HEK293T (cell line): Measurements from ENCODE around the gene CLIP1.

ENCODE experiments used
- CTCF ChIA-PET: fragments of 350-600 bp; formaldehyde crosslinking; extraction: SDS; loops from one replicate; lab custom pipeline; 2021; ENCODE audit warnings: antibody characterized with exemption, inconsistent platforms; lab: Yijun Ruan, JAX
- POLR2A ChIA-PET: fragments of 350-600 bp; formaldehyde crosslinking; extraction: SDS; loops from one replicate; lab custom pipeline; 2020; ENCODE audit warnings: antibody characterized with exemption, inconsistent platforms; lab: Yijun Ruan, JAX
- DNase-seq: peaks from one replicate; pipeline ENCODE4 v3.0.0; 2012; ENCODE audit warnings: mixed read lengths; ENCODE audit errors: extremely low spot score
- ARNT ChIP-seq: fragments of 450-650 bp; IDR thresholded peaks from 2 replicates; pipeline ENCODE4 v1.6.1; 2017; ENCODE audit warnings: mild to moderate bottlenecking
- BHLHE40 ChIP-seq: fragments of 450-650 bp; IDR thresholded peaks from 2 replicates; pipeline ENCODE4 v1.6.1; 2016; ENCODE audit warnings: mild to moderate bottlenecking, moderate library complexity, borderline replicate concordance
- CTBP1 ChIP-seq: fragments of 450-650 bp; IDR thresholded peaks from 2 replicates; pipeline ENCODE4 v1.6.1; 2016; ENCODE audit warnings: borderline replicate concordance
- ELF4 ChIP-seq: fragments of 450-650 bp; IDR thresholded peaks from 2 replicates; pipeline ENCODE4 v1.6.1; 2017; ENCODE audit warnings: antibody characterized with exemption
- FOXA1 ChIP-seq: fragments of 450-650 bp; IDR thresholded peaks from 2 replicates; pipeline ENCODE4 v1.6.1; 2016; ENCODE audit warnings: mild to moderate bottlenecking
- FOXK2 ChIP-seq: fragments of 450-650 bp; IDR thresholded peaks from 2 replicates; pipeline ENCODE4 v1.6.1; 2016; ENCODE audit warnings: mild to moderate bottlenecking
- FOXM1 ChIP-seq: fragments of 450-650 bp; IDR thresholded peaks from 2 replicates; pipeline ENCODE4 v1.6.1; 2017; ENCODE audit warnings: mild to moderate bottlenecking, borderline replicate concordance
- HDGF ChIP-seq: fragments of 450-650 bp; IDR thresholded peaks from 2 replicates; pipeline ENCODE4 v1.6.1; 2017; ENCODE audit warnings: antibody characterized with exemption, borderline replicate concordance
- L3MBTL2 ChIP-seq: fragments of 450-650 bp; conservative IDR thresholded peaks from 2 replicates; pipeline ENCODE4 v1.6.1; 2016; ENCODE audit warnings: mild to moderate bottlenecking
- LEF1 ChIP-seq: fragments of 450-650 bp; IDR thresholded peaks from 2 replicates; pipeline ENCODE4 v1.6.1; 2017; ENCODE audit warnings: mild to moderate bottlenecking, borderline replicate concordance
- NFRKB ChIP-seq: fragments of 450-650 bp; IDR thresholded peaks from 2 replicates; pipeline ENCODE4 v1.6.1; 2016; ENCODE audit warnings: mild to moderate bottlenecking, moderate library complexity
- SP1 ChIP-seq: fragments of 450-650 bp; IDR thresholded peaks from 2 replicates; pipeline ENCODE4 v1.6.1; 2017
- SUZ12 ChIP-seq: fragments of 450-650 bp; IDR thresholded peaks from 2 replicates; pipeline ENCODE4 v1.6.1; 2016; ENCODE audit warnings: mild to moderate bottlenecking
- TARDBP ChIP-seq: fragments of 450-650 bp; IDR thresholded peaks from 2 replicates; pipeline ENCODE4 v1.6.1; 2016
- ZNF384 ChIP-seq: fragments of 450-650 bp; IDR thresholded peaks from 2 replicates; pipeline ENCODE4 v1.6.1; 2016
- TF ChIP-seq, protein P1 (sequence below): fragments of 450-650 bp; IDR thresholded peaks from 2 replicates; pipeline ENCODE4 v1.6.1; 2016

Gene CLIP1

DNA sequence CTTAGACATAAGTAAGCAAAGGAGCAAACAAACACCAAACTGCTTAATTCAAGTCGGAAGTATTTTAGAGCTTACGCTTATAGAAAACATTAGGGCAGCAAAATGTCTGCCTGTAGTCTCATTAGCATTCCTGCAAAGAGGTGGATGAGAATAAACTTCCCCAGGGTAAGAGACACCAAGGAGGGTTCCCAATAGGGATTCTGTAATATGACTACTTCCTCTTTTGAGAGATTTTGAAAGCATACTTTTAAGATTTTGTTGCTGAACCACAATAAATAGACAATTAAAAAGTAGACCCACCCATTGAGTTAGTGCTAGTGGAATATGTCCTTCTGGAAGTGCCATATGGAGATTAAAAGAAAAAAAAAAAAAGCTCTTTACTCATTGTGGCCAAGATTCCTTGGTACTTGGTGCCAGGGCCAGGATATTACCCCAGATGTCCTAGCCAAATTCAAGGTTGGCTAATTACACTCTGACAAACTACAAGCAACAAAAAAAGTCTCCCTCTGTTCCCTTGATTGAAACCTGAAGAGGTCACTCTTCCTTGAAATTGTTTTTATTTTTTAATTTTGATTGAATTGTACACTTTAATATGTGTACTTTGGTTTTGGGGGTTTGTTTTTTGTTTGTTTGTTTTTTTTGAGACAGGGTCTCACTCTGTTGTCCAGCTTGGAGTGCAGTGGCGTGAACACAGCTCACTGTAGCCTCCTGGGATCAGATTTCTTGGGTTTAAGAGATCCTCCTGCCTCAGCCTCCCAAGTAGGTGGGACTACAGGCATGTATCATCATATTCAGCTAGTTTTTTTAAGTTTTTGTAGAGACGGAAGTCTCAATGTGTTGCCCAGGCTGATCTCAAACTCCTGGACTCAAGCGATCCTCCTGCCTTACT, 8.7 kb downstream of the CLIP1 start:
- CTCF ChIA-PET, result interaction anchor here (0.8 kb wide), 1 partner anchor 61 kb away, joined by 3 read pairs; no protein-coding TSS in a partner anchor
- no peak for DNase-seq

DNA sequence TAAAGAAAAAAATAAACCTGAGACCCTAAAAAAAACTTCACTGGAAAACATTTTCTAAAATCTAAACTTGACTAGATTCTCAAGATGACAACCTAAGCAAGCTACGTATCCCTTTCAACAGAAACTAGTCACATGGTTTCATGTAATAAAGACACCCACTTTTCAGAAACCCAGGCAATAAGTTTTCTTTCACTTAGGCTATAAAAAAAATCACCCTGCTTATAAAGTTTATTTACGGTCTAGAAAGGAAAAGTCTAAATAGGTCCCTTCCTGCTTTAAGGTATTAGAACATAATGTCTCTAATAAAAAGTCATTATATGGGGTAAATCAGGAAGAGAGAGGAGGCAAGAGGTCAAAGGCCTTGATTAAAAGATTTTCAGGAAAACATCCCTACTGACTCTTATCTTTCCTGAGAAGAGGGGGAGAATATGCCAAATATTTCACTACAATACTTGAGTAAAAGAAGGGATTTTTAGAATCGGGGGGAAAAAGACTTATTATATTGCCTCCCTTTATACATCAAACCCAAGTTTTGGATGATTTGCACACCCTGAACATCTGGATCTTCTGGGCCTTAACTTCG, 9.5 kb downstream of the CLIP1 start:
- POLR2A ChIA-PET, result interaction anchor here (1.8 to 4.1 kb wide), 3 partner anchors 9 to 88 kb away, joined by 4 to 16 read pairs (median 6); partner anchors contain the start of gene ZCCHC8
- no peak for DNase-seq
- TF ChIP-seq, protein P1, sequence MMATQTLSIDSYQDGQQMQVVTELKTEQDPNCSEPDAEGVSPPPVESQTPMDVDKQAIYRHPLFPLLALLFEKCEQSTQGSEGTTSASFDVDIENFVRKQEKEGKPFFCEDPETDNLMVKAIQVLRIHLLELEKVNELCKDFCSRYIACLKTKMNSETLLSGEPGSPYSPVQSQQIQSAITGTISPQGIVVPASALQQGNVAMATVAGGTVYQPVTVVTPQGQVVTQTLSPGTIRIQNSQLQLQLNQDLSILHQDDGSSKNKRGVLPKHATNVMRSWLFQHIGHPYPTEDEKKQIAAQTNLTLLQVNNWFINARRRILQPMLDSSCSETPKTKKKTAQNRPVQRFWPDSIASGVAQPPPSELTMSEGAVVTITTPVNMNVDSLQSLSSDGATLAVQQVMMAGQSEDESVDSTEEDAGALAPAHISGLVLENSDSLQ, result 0 out of 2 replicates have a peak, but pooled peaks have one; percentile 6
- no peak for TF ChIP-seq ZNF384
- TF ChIP-seq L3MBTL2, result no peak
- no peak for TF ChIP-seq FOXA1
- CTCF ChIA-PET, result no interaction called here

More for the DNA sequence above, 8.7 kb downstream of the CLIP1 start:
- POLR2A ChIA-PET, result interaction anchor here (1.8 to 4.1 kb wide), 3 partner anchors 8 to 87 kb away, joined by 4 to 16 read pairs (median 6); partner anchors contain the start of gene ZCCHC8
- TF ChIP-seq ZNF384 (no peak), CTBP1 (no peak), BHLHE40 (no peak), ELF4 (no peak), FOXA1 (no peak), ARNT (no peak), HDGF (no peak), SUZ12 (no peak), TARDBP (no peak), FOXK2 (no peak), NFRKB (no peak), LEF1 (no peak), SP1 (no peak), L3MBTL2 (no peak), FOXM1 (no peak)
- TF ChIP-seq, protein P1, result no peak

DNA sequence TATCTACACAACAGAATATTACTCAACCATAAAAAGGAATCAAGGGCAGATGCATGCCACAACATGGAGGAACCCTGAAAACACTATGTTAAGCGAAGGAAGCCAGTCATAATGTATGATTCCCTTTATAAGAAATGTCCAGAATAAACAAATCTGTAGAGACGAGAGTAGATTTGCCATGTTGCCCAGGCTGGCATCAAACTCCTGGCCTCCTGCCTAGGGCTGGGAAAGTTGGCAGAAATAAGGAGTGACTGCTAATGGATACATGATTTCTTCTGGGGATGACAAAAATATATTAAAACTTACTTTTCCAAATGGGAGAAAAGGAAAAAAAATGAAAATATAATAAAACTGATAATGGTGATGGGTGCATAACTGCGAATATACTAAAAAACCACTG, 10.9 kb downstream of the CLIP1 start:
- ChIA-PET CTCF (interaction anchor here (1.2 kb wide), 1 partner anchor 12 kb away, joined by 3 read pairs; no protein-coding TSS in a partner anchor), POLR2A (interaction anchor here (4.1 kb wide), 1 partner anchor 11 kb away, joined by 16 read pairs; no protein-coding TSS in a partner anchor)
- no peak for DNase-seq
- TF ChIP-seq TARDBP (no peak), SP1 (no peak), ELF4 (no peak), CTBP1 (no peak), ARNT (no peak), BHLHE40 (no peak), FOXA1 (no peak)

DNA sequence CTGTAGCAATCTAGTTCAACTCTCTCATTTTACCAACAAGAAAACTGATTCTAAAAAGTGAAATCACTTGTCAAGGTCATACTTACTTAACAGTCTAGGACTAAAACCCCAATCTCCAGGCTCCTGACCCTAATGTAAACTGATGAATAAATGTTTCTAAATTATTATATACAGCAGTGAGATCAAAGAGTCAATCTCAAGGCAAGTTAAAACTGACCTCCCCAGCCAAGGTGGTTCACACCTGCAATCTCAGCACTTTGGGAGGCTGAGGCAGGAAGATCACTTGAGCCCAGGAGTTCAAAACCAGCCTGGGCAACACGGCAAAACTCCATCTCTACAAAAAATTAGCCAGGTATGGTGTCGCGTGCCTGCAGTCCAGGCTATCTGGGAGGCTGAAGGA, 15.3 kb downstream of the CLIP1 start:
- POLR2A ChIA-PET, result interaction anchor here (0.6 to 1.5 kb wide), 6 partner anchors 9 to 933 kb away, joined by 3 to 9 read pairs (median 6); partner anchors contain the start of genes CLIP1, KNTC1, RSRC2 and ZCCHC8
- TF ChIP-seq FOXA1 (no peak), FOXK2 (no peak)
- no peak for DNase-seq
- CTCF ChIA-PET, result interaction anchor here (0.6 to 1.2 kb wide), 2 partner anchors 18 to 64 kb away, joined by 3 to 4 read pairs; no protein-coding TSS in a partner anchor

DNA sequence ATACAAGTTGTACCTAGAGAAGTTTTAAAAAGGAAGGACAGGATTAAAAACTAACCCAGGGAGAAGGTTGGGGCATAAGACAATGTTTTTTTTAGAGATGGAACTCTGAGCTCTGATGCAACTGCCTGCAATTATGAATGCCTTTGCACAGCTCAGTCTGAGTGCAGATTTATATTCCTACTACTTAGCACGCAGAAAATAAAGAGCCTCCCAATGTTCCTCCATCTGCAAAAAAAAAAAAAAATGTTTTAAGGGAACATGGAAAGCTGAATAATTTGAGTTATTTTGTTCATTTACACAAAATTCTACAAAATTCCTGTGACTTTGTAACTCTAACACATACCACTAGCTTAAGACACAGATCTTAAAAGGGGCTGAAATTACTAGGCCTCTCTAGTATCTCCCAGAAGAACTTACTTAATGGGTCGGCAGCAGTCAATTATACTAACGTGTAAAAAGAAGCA, 15.7 kb downstream of the CLIP1 start:
- no peak for DNase-seq

DNA sequence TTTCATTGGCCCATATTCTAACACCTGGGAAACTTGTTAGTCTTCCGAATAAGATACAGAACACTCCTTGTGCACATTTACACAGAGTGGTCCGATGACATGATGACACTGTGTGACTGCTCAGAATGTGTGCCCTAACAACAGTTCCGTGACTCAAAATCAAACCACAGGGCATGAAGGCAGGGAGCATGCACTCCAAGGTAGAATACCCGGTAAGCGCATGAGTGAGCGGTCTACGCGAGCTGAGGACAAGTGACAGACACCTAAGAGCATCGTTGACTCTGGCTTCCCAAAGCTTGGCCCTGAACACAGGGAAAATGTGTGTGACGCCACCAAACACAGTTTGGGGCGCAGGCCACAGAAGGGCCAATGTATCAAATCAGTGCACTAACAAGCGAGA, 18.6 kb downstream of the CLIP1 start:
- POLR2A ChIA-PET, result no interaction called here
- no peak for DNase-seq
- TF ChIP-seq ELF4 (no peak), TARDBP (no peak), LEF1 (no peak), BHLHE40 (no peak), CTBP1 (no peak), NFRKB (no peak), FOXA1 (no peak), SP1 (no peak), FOXM1 (no peak), HDGF (no peak), FOXK2 (no peak), SUZ12 (no peak)
- TF ChIP-seq, protein P1, result no peak
- CTCF ChIA-PET, result interaction anchor here (2.1 kb wide), 1 partner anchor 68 kb away, joined by 6 read pairs; no protein-coding TSS in a partner anchor

More for the DNA sequence above, 15.7 kb downstream of the CLIP1 start:
- TF ChIP-seq ZNF384, result peak; percentile 31; the same call in 1 of the 2 replicates
- no peak for TF ChIP-seq L3MBTL2
- ChIA-PET CTCF (interaction anchor here (0.8 to 1.2 kb wide), 2 partner anchors 15 to 65 kb away, joined by 3 to 4 read pairs; partner anchors contain the start of gene CLIP1), POLR2A (interaction anchor here (0.5 to 1.5 kb wide), 7 partner anchors 9 to 932 kb away, joined by 3 to 9 read pairs (median 5); partner anchors contain the start of genes CLIP1, KNTC1, RSRC2 and ZCCHC8)
